Measurements from ENCODE around the gene NCL.

DNA sequence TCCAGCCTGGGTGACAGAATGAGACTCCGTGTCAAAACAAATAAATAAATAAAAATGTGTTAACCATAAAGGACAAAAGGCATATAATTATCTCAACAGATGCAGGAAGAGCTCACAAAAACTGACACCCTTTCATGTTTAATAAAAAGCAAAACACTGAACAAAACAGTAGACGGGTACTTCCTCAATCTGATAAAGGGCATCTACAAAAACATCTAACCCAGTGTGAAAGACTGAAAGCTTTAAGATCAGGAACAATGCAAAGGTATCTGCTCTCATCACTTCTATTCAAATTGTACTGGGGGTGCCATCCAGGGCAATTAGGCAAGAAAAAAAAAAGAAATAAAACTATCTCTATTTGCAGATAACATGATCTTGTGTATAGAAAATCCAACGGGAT is 11.7 kb upstream of the NCL start:
- TF ChIP-seq, protein P1, sequence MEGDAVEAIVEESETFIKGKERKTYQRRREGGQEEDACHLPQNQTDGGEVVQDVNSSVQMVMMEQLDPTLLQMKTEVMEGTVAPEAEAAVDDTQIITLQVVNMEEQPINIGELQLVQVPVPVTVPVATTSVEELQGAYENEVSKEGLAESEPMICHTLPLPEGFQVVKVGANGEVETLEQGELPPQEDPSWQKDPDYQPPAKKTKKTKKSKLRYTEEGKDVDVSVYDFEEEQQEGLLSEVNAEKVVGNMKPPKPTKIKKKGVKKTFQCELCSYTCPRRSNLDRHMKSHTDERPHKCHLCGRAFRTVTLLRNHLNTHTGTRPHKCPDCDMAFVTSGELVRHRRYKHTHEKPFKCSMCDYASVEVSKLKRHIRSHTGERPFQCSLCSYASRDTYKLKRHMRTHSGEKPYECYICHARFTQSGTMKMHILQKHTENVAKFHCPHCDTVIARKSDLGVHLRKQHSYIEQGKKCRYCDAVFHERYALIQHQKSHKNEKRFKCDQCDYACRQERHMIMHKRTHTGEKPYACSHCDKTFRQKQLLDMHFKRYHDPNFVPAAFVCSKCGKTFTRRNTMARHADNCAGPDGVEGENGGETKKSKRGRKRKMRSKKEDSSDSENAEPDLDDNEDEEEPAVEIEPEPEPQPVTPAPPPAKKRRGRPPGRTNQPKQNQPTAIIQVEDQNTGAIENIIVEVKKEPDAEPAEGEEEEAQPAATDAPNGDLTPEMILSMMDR (IDR thresholded peaks at IDR 0.05; ENCODE audit: insufficient read depth, low read length, poor library complexity, severe bottlenecking) = no peak
- no peak for TF ChIP-seq EZH2phosphoT487 (conservative IDR thresholded peaks at IDR 0.05; ENCODE audit: low read length)

All from SU-DHL-6 (cell line).